Activated CD8-positive, alpha-beta T cell treated with anti-CD3 and anti-CD28 coated beads for 36 hours (primary cell): ENCODE measurements around the gene SYNCRIP. TPM values are rescaled to one million over a fixed set of nuclear protein-coding genes. Genes with fewer than 3 reads are reported as not detected.

ENCODE experiments used
- ATAC-seq: fragments of 200-7000 bp; cut with Tn5 transposase; one replicate; pipeline ENCODE4 v1.10.0; 2021; ENCODE audit warnings: mild to moderate bottlenecking, moderate library complexity
- CTCF ChIA-PET: fragments of 350-600 bp; sonication (Branson Sonifier 250); formaldehyde crosslinking; loops from one replicate; lab custom pipeline; 2021; ENCODE audit warnings: antibody characterized with exemption; lab: Charles Lee
- POLR2A ChIA-PET: fragments of 350-600 bp; sonication (Branson Sonifier 250); formaldehyde crosslinking; loops from one replicate; lab custom pipeline; 2021; ENCODE audit warnings: antibody characterized with exemption; lab: Charles Lee
- DNase-seq: peaks from one replicate; pipeline ENCODE4 v3.0.0-alpha.2; 2020
- H3K27ac Mint-ChIP-seq: one replicate; pipeline ENCODE4 v1.8.0; 2021; ENCODE audit warnings: mild to moderate bottlenecking, mixed read lengths
- H3K27me3 Mint-ChIP-seq: one replicate; pipeline ENCODE4 v1.8.0; 2021; ENCODE audit warnings: mixed read lengths
- H3K36me3 Mint-ChIP-seq: one replicate; pipeline ENCODE4 v1.8.0; 2021; ENCODE audit warnings: low read depth, mixed read lengths
- H3K4me1 Mint-ChIP-seq: one replicate; pipeline ENCODE4 v1.8.0; 2021; ENCODE audit warnings: low read depth, mixed read lengths
- H3K4me3 Mint-ChIP-seq: one replicate; pipeline ENCODE4 v1.8.0; 2021; ENCODE audit warnings: mild to moderate bottlenecking, moderate library complexity, mixed read lengths
- H3K9me3 Mint-ChIP-seq: one replicate; pipeline ENCODE4 v1.8.0; 2021; ENCODE audit warnings: mixed read lengths
- CTCF ChIP-seq: fragments of 200-600 bp; IDR thresholded peaks from one replicate; pipeline ENCODE4 v1.8.0; 2022; ENCODE audit warnings: antibody characterized with exemption, mild to moderate bottlenecking
- intact Hi-C: fragments of 100-400 bp; cut with micrococcal nuclease; formaldehyde crosslinking; loops from one replicate; pipeline ENCODE4 v1.10.0; 2022
- total RNA-seq, 2 experiments: library from RNA; stranded (reverse); gene quantifications; one replicate each; pipeline ENCODE4 v1.2.3, GENCODE V29; 2021

Gene SYNCRIP
- total RNA-seq, 2 experiments from 2014 or later, result 167 to 179 TPM

DNA sequence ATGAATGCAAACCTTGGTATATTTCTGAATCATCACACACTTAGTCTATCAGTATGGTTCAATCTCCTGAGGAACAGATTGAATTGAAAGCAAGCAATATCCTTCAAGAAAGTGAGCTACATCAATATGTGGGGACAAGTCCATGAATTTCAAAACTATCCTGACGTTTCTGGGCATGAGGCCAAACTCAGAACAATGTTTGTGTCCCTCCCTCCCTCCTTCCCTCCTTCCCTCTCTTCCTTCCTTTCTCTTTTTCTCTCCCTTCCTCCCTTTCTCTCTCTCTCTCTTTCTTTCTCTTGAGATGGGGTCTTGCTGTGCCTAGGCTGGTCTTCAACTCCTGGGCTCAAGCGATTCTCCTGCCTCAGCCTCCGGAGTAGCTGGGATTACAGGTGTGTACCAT is 27.9 kb upstream of the SYNCRIP start:
- Mint-ChIP-seq H3K27ac (peak overlapping the region; percentile 91), H3K36me3 (peaks cover 38% of the 10 kb centered on the region), H3K27me3 (no peaks in the 10 kb centered on the region), H3K9me3 (no peaks in the 10 kb centered on the region), H3K4me1 (peaks cover 70% of the 10 kb centered on the region), H3K4me3 (no peak overlapping the region)
- no peak for TF ChIP-seq CTCF
- DNase-seq, result no peak
- ChIA-PET POLR2A (interaction anchor here (0.6 to 10.8 kb wide), 9 partner anchors 8 to 1521 kb away, joined by 3 to 913 read pairs (median 5); partner anchors contain the start of genes SNX14 and SYNCRIP), CTCF (interaction anchor here (1.5 to 2.1 kb wide), 3 partner anchors 8 to 219 kb away, joined by 4 to 7 read pairs (median 7); no protein-coding TSS in a partner anchor)
- intact Hi-C loops, result loop anchor here (10.0 kb wide), 2 partner anchors 46 to 206 kb away; no protein-coding TSS in a partner anchor
- ATAC-seq, result no peak

- no peak for TF ChIP-seq CTCF
- ChIA-PET POLR2A (interaction anchor here (0.6 to 10.8 kb wide), 10 partner anchors 9 to 1521 kb away, joined by 3 to 913 read pairs (median 4); partner anchors contain the start of genes SNX14 and SYNCRIP), CTCF (interaction anchor here (1.4 to 2.1 kb wide), 4 partner anchors 9 to 219 kb away, joined by 4 to 7 read pairs (median 6); no protein-coding TSS in a partner anchor)
- peak; percentile 69 for DNase-seq
- ATAC-seq, result peak; percentile 85
- H3K36me3 Mint-ChIP-seq, result peaks cover 30% of the 10 kb centered on the region
- peak overlapping the region; percentile 64 for H3K4me3 Mint-ChIP-seq
- no peaks in the 10 kb centered on the region for H3K27me3 Mint-ChIP-seq
- peak overlapping the region; percentile 91 for H3K27ac Mint-ChIP-seq
- no peaks in the 10 kb centered on the region for H3K9me3 Mint-ChIP-seq
- peaks cover 62% of the 10 kb centered on the region for H3K4me1 Mint-ChIP-seq
- intact Hi-C loops, result loop anchor here (10.0 kb wide), 2 partner anchors 45 to 205 kb away; no protein-coding TSS in a partner anchor
Measured at GRCh38 chr6:85669735-85670194, 27.1 kb upstream of the SYNCRIP start.

DNA sequence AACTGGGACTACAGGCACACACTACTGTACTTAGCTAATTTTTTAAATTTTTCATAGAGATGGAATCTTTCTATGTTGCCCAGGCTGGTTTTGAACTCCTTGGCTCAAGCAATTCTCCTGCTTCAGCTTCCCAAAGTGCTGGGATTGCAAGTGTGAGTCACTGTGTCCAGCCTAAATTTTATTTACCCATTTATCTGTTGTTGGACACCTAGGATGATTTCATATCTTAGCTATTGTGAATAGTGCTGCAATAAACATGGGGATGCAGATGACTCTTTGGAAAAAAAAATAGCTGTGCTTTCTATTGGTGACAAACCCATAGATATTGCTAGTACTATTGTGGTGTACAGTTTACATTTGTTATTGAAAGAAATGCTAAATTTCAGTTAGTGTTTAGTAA is 19.6 kb upstream of the SYNCRIP start:
- DNase-seq (no peak), ATAC-seq (no peak)
- CTCF ChIA-PET, result no interaction called here
- H3K27ac Mint-ChIP-seq, result no peak overlapping the region
- H3K27me3 Mint-ChIP-seq, result no peaks in the 10 kb centered on the region
- intact Hi-C loops, result no loop called here
- POLR2A ChIA-PET, result interaction anchor here (1.1 to 1.7 kb wide), 2 partner anchors 10 to 16 kb away, joined by 5 to 6 read pairs; no protein-coding TSS in a partner anchor
- H3K36me3 Mint-ChIP-seq, result peaks cover 5% of the 10 kb centered on the region
- no peak for TF ChIP-seq CTCF
- H3K4me3 Mint-ChIP-seq, result no peak overlapping the region
- H3K9me3 Mint-ChIP-seq, result peaks cover 8% of the 10 kb centered on the region
- no peaks in the 10 kb centered on the region for H3K4me1 Mint-ChIP-seq

DNA sequence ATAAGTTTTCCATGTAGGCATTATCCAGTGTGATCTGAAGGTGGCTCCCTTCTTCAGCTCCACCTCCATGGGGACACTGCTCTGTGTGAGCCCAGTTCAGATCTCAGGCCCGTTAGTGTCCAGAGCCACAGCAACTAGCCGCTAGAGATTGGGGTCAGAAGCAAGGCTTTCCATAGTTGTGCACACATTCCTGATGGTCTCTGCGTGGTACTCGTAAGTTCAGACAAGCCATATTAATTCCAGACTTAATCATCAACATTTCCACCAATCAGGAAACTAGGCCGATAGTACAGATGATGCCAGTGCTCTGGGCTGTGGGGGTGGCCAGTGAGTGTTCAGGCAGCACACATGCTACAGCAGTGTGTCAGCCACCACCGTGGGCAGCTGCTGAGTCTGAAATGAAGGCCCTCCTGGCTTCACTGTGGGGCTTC is 17.5 kb upstream of the SYNCRIP start:
- POLR2A ChIA-PET, result interaction anchor here (1.0 kb wide), 1 partner anchor 10 kb away, joined by 4 read pairs; no protein-coding TSS in a partner anchor
- no peak overlapping the region for H3K4me3 Mint-ChIP-seq
- peaks cover 1% of the 10 kb centered on the region for H3K27me3 Mint-ChIP-seq
- no peak overlapping the region for H3K27ac Mint-ChIP-seq
- CTCF ChIA-PET, result no interaction called here
- TF ChIP-seq CTCF, result no peak
- intact Hi-C loops, result no loop called here
- no peaks in the 10 kb centered on the region for H3K4me1 Mint-ChIP-seq
- DNase-seq, result peak; percentile 28
- H3K36me3 Mint-ChIP-seq, result peaks cover 4% of the 10 kb centered on the region
- peak; percentile 66 for ATAC-seq
- peaks cover 8% of the 10 kb centered on the region for H3K9me3 Mint-ChIP-seq

GRCh38 chr6:85650606-85651005 is 7.9 kb upstream of the SYNCRIP start:
- Mint-ChIP-seq H3K9me3 (no peaks in the 10 kb centered on the region), H3K36me3 (no peaks in the 10 kb centered on the region), H3K27me3 (no peaks in the 10 kb centered on the region), H3K4me3 (no peak overlapping the region), H3K4me1 (peaks cover under 1% of the 10 kb centered on the region), H3K27ac (no peak overlapping the region)
- no peak for TF ChIP-seq CTCF
- ATAC-seq (no peak), DNase-seq (no peak)
- POLR2A ChIA-PET, result interaction anchor here (0.7 to 1.0 kb wide), 2 partner anchors 11 to 22 kb away, joined by 3 read pairs; no protein-coding TSS in a partner anchor
- CTCF ChIA-PET, result no interaction called here
- intact Hi-C loops, result no loop called here
